Mesothelial cell of epicardium (in vitro differentiated cells): ENCODE measurements around the gene CACNA2D3. TPM values are rescaled to one million over a fixed set of nuclear protein-coding genes. Genes with fewer than 3 reads are reported as not detected.

Experiments used
- DNase-seq, 2 experiments: peaks; one replicate each; pipeline ENCODE4 v3.0.0; 2021; ENCODE audit warnings: low spot score in 2 of 2; ENCODE audit not compliant: unreplicated experiment in 2 of 2
- H3K27ac Mint-ChIP-seq: 2 replicates; pipeline ENCODE4 v1.8.0; 2021; ENCODE audit warnings: mixed read lengths
- H3K27me3 Mint-ChIP-seq: 2 replicates; pipeline ENCODE4 v1.8.0; 2021; ENCODE audit warnings: low read depth, mixed read lengths
- H3K36me3 Mint-ChIP-seq: 2 replicates; pipeline ENCODE4 v1.8.0; 2021; ENCODE audit warnings: mixed read lengths
- H3K4me1 Mint-ChIP-seq: 2 replicates; pipeline ENCODE4 v1.8.0; 2021; ENCODE audit warnings: mixed read lengths
- H3K4me3 Mint-ChIP-seq: 2 replicates; pipeline ENCODE4 v1.8.0; 2021; ENCODE audit warnings: mild to moderate bottlenecking, moderate library complexity, mixed read lengths
- H3K9me3 Mint-ChIP-seq: 2 replicates; pipeline ENCODE4 v1.8.0; 2021; ENCODE audit warnings: mixed read lengths
- total RNA-seq: library from RNA; stranded (reverse); gene quantifications from 3 replicates; pipeline ENCODE4 v1.2.1, GENCODE V29; 2021
- TF ChIP-seq, protein P1 (sequence below): fragments of 200-600 bp; sonication (generic); IDR thresholded peaks from one replicate; pipeline ENCODE4 v1.5.0; 2021; ENCODE audit warnings: antibody characterized with exemption; ENCODE audit not compliant: unreplicated experiment

Gene CACNA2D3
- total RNA-seq, 1 donor from 2014 or later = 2.3 TPM

DNA sequence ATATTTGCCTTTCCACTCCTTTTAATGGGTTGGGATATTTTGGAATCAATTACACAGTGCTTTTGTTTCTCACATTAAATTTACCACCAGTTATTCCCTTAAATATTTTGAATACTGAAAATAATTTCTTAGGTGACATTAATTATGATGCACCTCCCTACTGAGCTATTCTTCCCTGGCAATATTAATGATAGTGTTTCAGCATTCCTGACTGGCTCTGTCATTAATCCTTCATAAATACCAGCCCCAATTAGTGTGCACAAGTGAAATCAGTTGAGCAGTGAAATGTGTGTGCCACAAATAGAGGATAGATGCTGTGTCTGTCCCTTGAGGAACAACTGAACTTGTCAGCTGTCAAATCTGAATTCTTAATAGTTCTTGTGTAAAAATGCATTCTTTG lies 304.0 kb downstream of the CACNA2D3 start:
- Mint-ChIP-seq H3K4me3 (no peak overlapping the region), H3K27me3 (peaks cover 7% of the 10 kb centered on the region), H3K4me1 (peaks cover 34% of the 10 kb centered on the region), H3K36me3 (no peaks in the 10 kb centered on the region), H3K27ac (no peak overlapping the region), H3K9me3 (no peaks in the 10 kb centered on the region)
- DNase-seq = no peak
- TF ChIP-seq, protein P1, sequence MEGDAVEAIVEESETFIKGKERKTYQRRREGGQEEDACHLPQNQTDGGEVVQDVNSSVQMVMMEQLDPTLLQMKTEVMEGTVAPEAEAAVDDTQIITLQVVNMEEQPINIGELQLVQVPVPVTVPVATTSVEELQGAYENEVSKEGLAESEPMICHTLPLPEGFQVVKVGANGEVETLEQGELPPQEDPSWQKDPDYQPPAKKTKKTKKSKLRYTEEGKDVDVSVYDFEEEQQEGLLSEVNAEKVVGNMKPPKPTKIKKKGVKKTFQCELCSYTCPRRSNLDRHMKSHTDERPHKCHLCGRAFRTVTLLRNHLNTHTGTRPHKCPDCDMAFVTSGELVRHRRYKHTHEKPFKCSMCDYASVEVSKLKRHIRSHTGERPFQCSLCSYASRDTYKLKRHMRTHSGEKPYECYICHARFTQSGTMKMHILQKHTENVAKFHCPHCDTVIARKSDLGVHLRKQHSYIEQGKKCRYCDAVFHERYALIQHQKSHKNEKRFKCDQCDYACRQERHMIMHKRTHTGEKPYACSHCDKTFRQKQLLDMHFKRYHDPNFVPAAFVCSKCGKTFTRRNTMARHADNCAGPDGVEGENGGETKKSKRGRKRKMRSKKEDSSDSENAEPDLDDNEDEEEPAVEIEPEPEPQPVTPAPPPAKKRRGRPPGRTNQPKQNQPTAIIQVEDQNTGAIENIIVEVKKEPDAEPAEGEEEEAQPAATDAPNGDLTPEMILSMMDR = no peak

DNA sequence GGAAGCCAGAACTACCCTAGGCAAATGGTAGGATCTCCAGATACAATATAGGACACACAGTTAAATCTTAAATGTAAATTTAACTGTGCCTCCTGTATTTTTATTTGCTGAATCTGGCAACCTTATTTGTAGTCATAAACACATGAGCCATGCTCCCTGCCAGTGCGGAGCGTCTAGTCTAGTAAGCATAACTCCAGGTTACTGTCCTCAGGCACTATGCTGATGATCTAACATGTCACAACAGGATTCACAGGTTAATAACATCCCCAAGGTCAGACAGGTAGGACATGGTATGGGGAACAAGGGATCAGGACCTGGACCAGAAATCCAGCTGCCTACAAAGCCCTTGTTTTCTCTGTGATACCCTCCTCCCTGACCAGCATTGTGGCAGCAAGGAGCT lies 305.1 kb downstream of the CACNA2D3 start:
- H3K36me3 Mint-ChIP-seq = no peaks in the 10 kb centered on the region
- TF ChIP-seq, protein P1 = no peak
- no peaks in the 10 kb centered on the region for H3K9me3 Mint-ChIP-seq
- no peak for DNase-seq
- H3K4me1 Mint-ChIP-seq = peaks cover 31% of the 10 kb centered on the region
- H3K27me3 Mint-ChIP-seq = peaks cover 5% of the 10 kb centered on the region
- no peak overlapping the region for H3K4me3 Mint-ChIP-seq
- H3K27ac Mint-ChIP-seq = no peak overlapping the region

DNA sequence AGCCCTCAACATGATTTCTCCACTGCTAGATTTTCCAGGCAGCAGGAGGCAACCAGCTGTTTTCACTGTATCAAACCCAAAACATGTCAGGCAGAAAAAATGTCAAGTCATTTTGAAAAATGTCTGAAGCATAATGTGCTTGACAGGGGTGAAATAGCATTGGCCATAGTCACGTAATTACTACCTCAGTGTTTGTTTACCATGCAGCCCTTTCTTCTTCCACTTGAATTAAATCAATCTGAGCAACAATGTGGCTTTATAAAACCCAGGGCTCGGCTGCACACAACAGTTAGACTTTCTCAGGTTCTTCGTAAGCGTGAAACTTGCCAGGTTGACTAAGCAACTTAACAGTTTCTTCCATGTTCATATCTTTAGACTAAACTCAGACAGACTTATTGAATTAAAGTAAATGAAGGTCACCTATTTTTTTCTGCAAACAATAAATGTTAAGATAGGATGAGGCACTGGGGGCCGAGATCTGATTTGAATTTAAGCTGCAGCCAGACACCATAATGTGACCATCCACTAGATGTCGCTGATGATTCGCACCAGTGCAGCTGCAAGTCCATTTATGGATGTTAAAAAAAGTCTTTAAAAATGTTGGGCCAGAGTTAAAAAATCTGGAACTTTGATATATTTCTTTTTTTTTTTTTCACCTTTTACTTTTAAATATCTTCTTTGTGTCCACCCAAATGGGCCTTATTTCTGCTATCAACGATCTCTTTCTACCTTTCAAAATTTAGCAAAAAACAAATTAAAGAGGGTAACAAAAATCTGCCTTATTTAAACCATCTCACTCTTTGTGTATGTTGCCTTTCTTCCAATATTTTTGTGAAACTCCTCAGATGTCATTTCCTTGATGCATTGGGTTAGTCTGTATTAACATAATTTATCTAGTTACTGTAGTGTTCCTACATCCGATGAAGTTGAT lies 305.9 kb downstream of the CACNA2D3 start:
- peak; percentile 30 to 69 for DNase-seq
- Mint-ChIP-seq H3K9me3 (no peaks in the 10 kb centered on the region), H3K4me3 (no peak overlapping the region), H3K36me3 (no peaks in the 10 kb centered on the region), H3K27me3 (peaks cover 5% of the 10 kb centered on the region), H3K4me1 (peaks cover 31% of the 10 kb centered on the region), H3K27ac (no peak overlapping the region)
- TF ChIP-seq, protein P1 = peak; percentile 88

DNA sequence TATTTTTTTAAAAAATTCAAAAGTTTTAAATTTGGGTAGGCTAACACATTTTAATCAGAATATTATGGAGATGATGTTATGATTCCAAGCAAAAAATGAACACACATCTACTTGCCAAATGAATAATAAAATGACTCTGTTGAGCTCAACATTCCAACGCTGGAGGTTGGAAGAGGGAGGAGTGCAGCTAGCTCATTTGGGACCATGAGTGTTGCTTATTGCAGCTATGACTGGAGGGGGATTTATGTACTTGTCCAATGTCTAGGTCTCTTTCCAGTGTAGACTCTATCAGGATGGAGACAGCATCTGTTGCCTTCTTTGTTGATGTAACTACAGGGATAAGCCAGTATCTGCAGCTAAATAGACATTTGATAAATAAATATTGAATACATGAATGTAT lies 310.6 kb downstream of the CACNA2D3 start:
- Mint-ChIP-seq H3K9me3 (peaks cover 3% of the 10 kb centered on the region), H3K27me3 (no peaks in the 10 kb centered on the region), H3K27ac (no peak overlapping the region), H3K4me1 (peaks cover 13% of the 10 kb centered on the region), H3K4me3 (no peak overlapping the region), H3K36me3 (no peaks in the 10 kb centered on the region)
- no peak for DNase-seq
- TF ChIP-seq, protein P1 = no peak

DNA sequence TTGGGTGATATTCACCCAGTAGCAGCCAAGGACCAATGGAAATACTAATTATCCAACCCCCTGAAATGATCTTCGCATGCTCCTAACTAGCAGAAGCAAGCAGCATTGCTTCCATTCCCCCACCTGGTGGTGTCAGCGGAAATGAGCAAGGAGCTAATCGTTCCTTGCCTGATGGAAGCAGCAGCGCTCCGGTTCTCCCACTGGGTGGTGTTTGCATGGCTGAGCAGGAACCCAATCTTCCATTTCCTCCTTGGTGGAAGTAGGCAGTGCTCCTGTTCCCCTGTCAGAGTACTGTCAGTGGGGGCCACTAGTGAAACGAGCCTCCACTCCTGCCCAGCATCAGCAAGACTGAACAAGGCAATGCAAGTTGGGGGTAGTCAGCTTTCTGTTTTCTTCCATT lies 311.5 kb downstream of the CACNA2D3 start:
- peaks cover 3% of the 10 kb centered on the region for H3K9me3 Mint-ChIP-seq
- no peak overlapping the region for H3K27ac Mint-ChIP-seq
- TF ChIP-seq, protein P1 = no peak
- no peak for DNase-seq
- H3K4me1 Mint-ChIP-seq = peaks cover 6% of the 10 kb centered on the region
- no peaks in the 10 kb centered on the region for H3K27me3 Mint-ChIP-seq
- H3K36me3 Mint-ChIP-seq = no peaks in the 10 kb centered on the region
- no peak overlapping the region for H3K4me3 Mint-ChIP-seq
